Neural crest cell (in vitro differentiated cells): ENCODE data around the gene NPAS4. TPM values are rescaled to one million over a fixed set of nuclear protein-coding genes. Genes with fewer than 3 reads are reported as not detected.

Experiments used
- DNase-seq: peaks from one replicate; pipeline ENCODE4 v3.0.0; 2021; ENCODE audit warnings: low read depth, mixed read lengths, low spot score
- H3K27ac Mint-ChIP-seq: one replicate; pipeline ENCODE4 v1.8.0; 2021; ENCODE audit warnings: mild to moderate bottlenecking, mixed read lengths; ENCODE audit not compliant: unreplicated experiment
- H3K27me3 Mint-ChIP-seq: 2 replicates; pipeline ENCODE4 v1.8.0; 2021; ENCODE audit warnings: low read depth, mild to moderate bottlenecking, mixed read lengths
- H3K36me3 Mint-ChIP-seq: 2 replicates; pipeline ENCODE4 v1.8.0; 2021; ENCODE audit warnings: low read depth, mild to moderate bottlenecking, mixed read lengths
- H3K4me1 Mint-ChIP-seq: 2 replicates; pipeline ENCODE4 v1.8.0; 2021; ENCODE audit warnings: mixed read lengths
- H3K4me3 Mint-ChIP-seq: one replicate; pipeline ENCODE4 v1.8.0; 2021; ENCODE audit warnings: mild to moderate bottlenecking, mixed read lengths
- H3K9me3 Mint-ChIP-seq: 2 replicates; pipeline ENCODE4 v1.8.0; 2021; ENCODE audit warnings: mixed read lengths
- CTCF ChIP-seq: fragments of 200-600 bp; sonication (generic); conservative IDR thresholded peaks from 2 replicates; pipeline ENCODE4 v1.5.0; 2021; ENCODE audit warnings: antibody characterized with exemption, mild to moderate bottlenecking
- total RNA-seq: library from RNA; stranded (reverse); gene quantifications from 2 replicates; pipeline ENCODE4 v1.2.1, GENCODE V29; 2021

NPAS4 gene
- total RNA-seq, 1 donor from 2014 or later = 0.63 TPM

GRCh38 chr11:66408488-66409214, 12.2 kb upstream of the NPAS4 start:
- Mint-ChIP-seq H3K27me3 (peaks cover 30% of the 10 kb centered on the region), H3K4me1 (peaks cover 12% of the 10 kb centered on the region), H3K9me3 (no peaks in the 10 kb centered on the region), H3K4me3 (peak overlapping the region; percentile 88), H3K36me3 (no peaks in the 10 kb centered on the region), H3K27ac (peak overlapping the region; percentile 94)
- DNase-seq = peak; percentile 100
- peak; percentile 100 for TF ChIP-seq CTCF

GRCh38 chr11:66409226-66409625, 11.6 kb upstream of the NPAS4 start:
- Mint-ChIP-seq H3K4me1 (peaks cover 12% of the 10 kb centered on the region), H3K27me3 (peaks cover 26% of the 10 kb centered on the region), H3K36me3 (no peaks in the 10 kb centered on the region), H3K9me3 (no peaks in the 10 kb centered on the region), H3K4me3 (no peak overlapping the region), H3K27ac (no peak overlapping the region)
- no peak for DNase-seq
- TF ChIP-seq CTCF = no peak

- no peak for TF ChIP-seq CTCF
- no peaks in the 10 kb centered on the region for H3K36me3 Mint-ChIP-seq
- no peak for DNase-seq
- no peak overlapping the region for H3K4me3 Mint-ChIP-seq
- peaks cover 20% of the 10 kb centered on the region for H3K27me3 Mint-ChIP-seq
- peaks cover 12% of the 10 kb centered on the region for H3K4me1 Mint-ChIP-seq
- H3K27ac Mint-ChIP-seq = no peak overlapping the region
- H3K9me3 Mint-ChIP-seq = no peaks in the 10 kb centered on the region
Observed at GRCh38 chr11:66410191-66410590, 10.6 kb upstream of the NPAS4 start.

GRCh38 chr11:66411323-66411722, 9.5 kb upstream of the NPAS4 start:
- H3K36me3 Mint-ChIP-seq = no peaks in the 10 kb centered on the region
- H3K4me3 Mint-ChIP-seq = no peak overlapping the region
- TF ChIP-seq CTCF = no peak
- H3K27me3 Mint-ChIP-seq = peaks cover 18% of the 10 kb centered on the region
- H3K9me3 Mint-ChIP-seq = no peaks in the 10 kb centered on the region
- no peak overlapping the region for H3K27ac Mint-ChIP-seq
- peaks cover 12% of the 10 kb centered on the region for H3K4me1 Mint-ChIP-seq
- no peak for DNase-seq

GRCh38 chr11:66412110-66412509, 8.7 kb upstream of the NPAS4 start:
- no peak for DNase-seq
- Mint-ChIP-seq H3K4me3 (no peak overlapping the region), H3K9me3 (no peaks in the 10 kb centered on the region), H3K36me3 (no peaks in the 10 kb centered on the region), H3K27me3 (peaks cover 22% of the 10 kb centered on the region), H3K27ac (no peak overlapping the region), H3K4me1 (peaks cover 16% of the 10 kb centered on the region)
- no peak for TF ChIP-seq CTCF
